Measurements from ENCODE around the gene FUT7.
A peak's percentile ranks its signal among the peaks of the same experiment; 100 is the strongest.

FUT7 gene

DNA sequence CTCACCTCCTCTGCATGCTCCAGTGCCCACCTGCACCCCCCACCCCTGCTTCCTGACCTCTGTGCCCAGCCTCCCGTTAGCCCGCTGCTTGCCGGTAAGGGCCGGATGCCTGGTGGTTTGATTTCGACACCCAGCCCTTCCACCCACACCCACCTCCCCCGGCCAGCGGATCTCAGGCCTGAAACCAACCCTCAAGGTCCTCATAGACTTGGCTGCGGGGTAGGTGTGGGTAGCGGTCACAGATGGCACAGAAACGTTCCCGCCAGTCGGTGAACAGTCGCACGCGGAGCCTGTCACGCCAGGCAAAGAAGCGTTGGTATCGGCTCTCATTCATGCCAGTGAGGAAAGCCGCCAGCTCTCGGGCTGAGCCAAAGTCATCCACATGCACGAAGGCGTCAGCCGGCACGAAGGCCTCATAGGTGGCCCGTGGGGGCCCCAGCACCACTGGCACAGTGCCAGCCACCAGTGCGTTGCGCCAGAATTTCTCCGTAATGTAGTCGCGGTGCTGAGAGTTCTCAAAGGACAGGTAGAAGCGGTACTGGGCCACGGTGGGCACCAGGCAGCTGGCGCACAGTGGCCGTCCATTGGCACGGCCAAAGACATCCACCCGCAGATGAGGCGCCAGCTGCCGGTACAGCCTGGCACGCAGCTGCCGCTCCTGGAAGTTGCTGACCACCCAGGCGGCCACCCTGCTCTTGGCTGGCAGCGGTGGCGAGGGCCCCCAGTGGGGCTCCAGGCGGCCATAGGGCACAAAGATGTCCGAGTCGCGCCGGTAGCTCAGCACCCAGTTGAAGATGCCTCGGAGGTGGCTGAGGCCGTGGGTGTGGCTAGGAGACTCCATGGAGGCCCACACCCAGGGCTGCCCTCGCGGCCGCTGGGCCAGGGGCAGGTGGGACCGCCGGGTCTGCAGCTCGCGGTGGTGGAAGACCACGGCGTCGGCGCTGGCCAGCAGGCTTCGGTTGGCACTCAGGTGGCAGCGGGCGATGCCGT, 1.1 kb downstream of the FUT7 start:
- DNase-seq, result peak; percentile 51

DNA sequence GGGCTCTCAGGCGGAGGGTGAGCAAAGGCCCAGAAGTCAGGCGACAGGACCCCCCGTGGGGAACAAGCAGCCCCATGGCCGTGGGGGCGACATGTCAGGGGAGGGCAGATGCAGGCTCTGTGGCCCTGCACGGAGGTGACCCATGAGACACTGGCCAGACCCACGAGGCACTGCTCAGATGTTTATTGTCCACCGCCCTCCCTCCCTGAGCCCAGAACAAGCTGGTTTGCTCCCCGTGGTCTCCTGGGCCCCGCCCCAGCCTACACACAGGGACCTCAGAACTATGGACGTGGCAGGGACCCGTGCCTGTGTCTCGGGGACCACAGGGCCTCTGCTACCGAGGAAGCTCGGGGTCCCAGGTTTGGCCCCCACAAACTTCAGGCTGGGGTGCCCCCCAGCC, 1.9 kb downstream of the FUT7 start:
- no peak for DNase-seq

DNA sequence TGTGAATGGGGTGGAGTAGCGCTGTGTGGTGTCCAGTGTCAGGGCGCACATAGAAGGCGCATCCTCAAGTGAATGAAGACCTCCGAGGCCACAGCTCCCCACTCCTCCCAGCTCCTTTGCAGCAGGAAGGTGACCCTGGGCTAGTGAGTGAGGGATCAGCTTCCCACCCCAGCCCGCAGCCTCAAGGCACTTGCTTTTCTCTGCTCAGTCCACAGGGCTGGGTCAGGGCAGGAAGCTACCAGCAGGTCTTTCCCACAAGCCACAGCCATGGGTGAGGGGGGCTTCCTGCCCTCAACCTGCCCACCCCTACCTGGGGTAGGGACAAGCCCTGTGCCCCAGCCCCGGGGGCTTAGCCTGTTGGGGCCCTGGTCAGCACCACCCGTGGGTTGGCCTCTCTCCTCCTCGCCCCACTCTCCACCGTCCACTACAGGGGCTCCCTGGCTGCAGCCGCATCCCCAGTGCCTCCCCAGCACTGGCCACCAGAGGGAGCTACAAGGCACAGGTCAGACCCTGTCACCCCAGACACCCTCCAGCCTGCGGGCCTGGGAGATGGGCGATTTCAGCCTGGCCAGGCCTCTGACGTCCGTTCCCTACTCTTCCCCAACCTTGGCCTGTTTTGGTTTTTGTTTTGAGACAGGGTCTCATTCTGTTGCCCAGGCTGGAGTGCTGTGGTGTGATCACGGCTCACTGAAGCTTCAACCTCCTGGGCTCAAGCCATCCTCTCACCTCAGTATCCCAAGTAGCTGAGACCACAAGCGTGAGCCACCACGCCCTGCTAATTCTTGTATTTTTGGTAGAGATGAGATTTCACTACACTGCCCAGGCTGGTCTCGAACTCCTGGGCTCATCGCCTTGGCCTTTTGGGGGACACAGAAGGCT, 2.6 kb downstream of the FUT7 start:
- peak; percentile 81 for DNase-seq

DNA sequence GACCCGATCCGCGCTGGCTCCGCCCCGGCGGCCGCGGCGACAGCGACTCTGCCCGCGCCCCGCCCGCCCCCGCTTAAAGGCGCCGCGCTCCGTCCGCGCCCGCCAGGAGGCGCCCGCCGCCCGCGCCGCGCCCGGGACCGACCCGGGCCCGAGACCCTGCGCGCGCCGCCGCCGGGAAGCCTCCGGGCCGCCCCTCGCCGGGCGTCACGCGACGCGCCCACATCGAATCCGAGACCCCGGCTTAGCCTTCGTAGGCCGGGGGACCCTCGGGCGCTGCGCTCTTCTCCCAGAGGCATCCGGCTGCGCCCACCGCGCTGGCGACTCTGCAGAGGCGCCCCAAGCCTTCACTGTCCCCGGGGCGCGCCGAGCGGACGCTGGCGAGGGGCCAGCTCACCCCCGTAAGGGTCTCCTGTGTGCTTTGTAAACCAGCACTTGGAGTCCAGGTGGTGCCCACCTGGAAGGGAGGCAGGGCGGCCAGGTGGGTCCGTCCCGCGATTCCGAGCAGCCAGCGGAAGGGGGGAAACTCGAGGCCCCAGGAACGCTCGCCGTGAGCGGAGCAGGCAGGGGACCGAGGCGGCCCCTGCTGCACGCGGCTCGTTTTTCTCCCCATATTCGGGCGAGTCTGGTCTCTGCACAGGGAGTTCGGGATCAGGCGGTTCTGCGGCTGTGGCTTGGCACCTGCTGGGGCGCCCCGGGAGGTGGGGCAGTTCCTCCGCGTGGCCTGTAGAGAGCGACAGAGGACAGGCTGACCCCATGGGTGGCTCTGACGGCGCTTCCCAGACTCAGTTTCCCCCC, 3.4 kb downstream of the FUT7 start:
- DNase-seq, result peak; percentile 82

DNA sequence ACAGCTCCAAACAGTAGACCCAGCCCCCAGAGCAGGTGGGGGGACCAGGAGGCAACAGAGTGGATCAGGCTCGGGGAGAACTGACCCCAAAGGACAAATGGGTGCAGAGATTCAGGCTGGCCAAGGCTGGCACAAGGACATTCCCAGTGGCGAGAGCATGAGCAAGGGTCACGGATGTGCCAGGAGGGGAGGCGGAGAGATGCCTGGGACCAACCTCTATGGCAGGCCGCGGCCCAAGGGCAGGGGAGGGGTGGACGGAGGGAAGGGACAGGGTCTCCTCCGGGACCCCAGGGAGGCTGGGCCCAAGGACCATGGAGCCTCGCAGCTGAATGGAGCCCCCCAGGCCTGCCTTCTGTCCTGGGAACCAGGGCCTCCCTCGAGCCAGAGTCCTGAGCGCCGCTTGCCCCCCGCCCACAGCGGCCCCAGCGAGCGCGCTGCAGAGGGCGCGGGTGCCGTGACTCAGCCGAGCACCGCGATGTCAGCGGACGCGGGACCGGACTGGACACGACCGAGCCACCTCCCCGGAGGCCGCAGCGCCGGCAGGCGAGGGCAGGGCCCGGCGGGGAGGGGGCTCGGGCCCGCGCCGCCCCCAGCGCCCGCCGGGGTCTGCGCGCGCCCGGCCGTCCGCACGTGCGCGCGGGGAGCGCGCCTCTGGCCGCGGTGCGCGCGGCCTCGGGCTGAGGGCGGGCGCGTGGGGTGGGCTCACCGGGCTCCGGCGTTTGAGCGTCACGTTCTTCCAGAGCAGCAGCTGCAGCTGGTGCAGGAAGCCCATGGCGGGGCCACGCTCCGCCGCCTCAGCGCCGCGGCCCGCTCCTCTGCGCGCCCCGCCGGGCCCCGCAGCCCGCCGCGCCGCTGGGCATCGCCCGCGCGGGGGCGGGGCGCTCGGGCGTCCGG, 4.3 kb downstream of the FUT7 start, which contains the start of gene ABCA2:
ABCA2 (minus strand) TSS at position 869 of the 894 bp plus-strand sequence; CDS start at position 772, 97 bp downstream.
- no peak for DNase-seq

DNA sequence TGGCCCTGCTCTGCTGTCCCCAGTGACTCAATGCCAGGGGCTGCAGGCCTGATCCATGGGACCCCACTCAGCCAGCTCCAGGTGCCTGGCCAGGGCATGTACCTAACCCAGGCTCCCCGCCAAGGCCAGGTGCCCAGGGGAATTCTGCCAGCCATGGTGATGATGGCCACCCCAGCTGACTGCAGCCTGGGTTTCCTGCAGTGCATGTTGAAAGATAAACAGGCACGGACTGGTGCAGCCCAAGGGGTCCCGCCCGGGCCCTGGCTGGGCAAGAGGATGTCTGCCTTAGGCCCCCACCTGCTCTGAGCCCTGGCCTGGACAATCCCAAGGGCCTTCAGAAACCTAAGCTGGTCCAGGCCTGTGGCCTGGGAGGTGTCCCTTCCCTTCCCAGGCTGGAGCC, 5.1 kb downstream of the FUT7 start:
- DNase-seq, result no peak

DNA sequence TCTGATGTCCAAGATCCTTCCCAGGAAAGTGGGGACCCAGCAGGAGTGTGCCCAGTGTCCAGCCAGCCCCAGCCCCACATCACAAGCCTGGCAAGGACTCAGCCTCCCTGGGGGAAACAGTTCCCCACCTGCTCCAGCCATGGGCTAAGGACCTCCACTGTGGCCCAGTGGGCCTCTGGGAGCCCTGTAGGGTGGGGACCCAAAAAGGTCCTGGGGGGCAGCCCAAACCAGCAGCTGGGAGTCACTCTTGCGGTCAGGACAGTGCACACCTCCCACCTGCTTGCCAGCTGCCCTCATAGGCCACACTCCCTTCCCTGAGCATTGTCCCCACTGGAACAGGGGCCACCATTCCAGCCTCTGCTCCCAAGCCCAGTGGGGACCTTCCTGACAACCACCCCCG, 5.5 kb downstream of the FUT7 start:
- DNase-seq, result no peak

DNA sequence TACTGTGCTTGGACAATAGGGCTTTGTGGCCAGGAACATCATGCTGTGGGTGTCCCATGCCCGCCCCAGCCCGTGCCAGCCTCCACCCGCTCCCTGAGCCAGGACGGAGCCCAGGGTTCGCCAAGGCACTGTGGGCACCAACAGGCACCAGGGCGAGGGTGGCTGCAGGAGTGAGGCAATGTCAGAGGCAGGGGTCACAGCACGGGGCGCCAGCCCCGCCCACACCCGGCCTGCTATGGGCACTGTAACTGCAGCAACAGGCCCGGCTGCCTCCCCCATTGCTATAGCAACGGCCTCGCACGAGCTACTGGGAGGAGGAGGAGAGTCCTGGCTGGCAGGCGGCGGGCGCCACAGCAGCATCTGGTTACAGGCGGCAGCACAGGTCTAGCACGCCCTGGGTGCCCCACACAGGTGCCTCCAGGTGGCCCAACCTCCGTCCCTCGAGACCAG, 6.3 kb downstream of the FUT7 start:
- no peak for DNase-seq

DNA sequence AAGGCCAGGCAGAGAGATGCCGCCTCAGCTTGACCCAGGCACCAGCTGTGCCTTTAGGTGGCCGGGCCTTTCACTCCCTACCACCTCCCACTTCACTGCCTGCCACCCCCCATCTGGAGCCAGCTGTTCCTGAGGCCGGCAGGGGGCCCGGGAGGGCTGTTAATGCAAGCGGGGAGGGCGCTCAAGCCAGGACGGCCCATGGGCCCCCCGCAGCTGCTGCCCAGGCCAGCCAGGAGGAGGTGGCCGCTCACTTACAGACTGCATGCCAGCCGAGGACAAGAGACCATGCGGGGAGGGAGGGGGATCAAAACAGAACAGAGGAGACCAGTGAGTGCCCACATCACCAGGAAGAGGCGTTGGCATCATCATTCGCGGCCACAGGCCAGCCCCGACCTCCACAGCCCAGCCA, 8.3 kb downstream of the FUT7 start:
- no peak for DNase-seq

DNA sequence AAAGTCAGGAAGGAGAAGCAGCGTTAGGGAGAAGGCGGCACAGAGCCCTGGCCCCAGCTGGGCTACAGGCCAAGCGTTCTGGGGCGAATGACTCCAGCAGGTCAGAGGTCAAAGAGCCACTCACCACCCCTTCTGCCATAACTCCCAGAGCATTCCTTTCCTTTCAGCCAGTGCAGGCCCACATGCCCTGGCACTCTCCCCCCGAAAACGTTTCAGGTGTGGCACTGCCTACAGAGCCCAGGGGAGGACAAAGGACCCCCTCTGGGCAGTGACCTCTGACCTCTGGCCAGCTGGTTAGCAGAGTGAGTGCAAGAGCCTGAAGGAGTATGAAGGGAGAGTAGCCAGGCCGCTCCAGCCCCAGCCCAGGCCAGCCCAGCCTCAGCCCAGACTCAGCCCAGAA, 8.7 kb downstream of the FUT7 start:
- DNase-seq, result no peak

DNA sequence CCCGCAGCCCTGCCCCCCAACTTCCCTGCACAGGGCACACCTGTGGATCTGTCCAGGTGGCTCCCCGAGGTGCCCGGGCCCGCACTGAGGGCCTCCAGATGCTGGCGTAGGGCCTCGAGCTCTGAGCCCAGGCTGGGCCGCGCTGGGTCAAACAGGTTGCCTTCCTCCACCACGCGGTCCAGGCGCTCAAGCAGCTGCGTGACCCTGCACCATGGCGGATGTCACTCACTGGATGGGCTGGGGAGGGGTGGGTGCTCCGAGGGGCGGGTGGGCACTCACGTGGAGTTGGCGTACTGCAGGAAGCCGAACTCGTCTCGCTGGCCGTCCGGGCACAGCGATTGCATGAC, 9.3 kb downstream of the FUT7 start:
- no peak for DNase-seq

DNA sequence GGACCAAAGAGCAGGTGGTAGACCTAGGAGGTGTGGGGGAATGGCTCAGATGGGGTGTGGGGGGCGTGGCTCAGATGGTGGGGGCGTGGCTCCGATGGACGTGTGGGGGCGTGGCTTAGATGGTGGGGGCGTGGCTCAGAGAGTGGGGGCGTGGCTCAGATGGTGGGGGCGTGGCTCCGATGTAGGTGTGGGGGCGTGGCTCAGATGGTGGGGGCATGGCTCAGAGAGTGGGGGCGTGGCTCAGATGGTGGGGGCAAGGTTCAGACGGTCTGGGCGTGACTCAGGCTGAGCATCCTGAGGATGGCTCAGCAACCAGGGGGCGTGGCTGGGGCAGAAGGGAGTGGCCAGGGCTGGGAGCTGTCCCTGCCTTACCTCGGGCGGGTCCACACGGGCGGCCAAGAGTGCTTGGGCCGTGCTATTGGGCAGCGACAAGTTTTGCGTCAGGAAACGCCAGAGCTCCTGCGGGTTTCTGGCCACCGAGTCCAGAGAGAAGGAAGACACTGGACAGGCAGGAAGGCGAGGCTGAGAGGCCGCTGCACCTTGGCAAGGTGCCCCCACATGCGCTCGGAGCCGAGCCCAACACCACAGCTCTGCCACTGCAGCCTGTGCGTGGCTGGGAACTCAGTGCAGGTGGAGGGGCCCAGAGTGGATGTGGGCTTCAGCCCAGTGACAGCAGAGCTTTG, 9.8 kb downstream of the FUT7 start:
- peak; percentile 75 for DNase-seq

DNA sequence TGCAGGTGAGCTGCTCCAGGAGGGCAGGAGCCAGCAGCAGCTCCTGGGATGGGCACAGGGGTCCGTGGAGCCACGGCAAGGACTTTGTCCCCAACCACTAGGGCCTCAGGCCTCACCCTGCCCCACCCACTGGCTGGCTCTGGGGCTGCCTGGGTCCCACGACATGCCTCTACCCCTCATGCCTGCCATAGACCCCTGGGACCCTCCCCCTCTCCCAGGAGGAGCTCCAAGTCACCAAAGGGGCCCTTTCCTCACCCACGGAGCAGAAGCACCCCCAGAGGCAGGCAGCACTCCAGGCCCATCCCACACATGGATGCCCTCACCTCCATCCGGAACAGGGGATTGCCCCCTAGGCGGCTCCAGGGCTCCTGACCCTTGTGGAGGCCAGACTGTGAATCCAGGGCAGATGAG, 10.3 kb downstream of the FUT7 start:
- DNase-seq, result no peak

DNA sequence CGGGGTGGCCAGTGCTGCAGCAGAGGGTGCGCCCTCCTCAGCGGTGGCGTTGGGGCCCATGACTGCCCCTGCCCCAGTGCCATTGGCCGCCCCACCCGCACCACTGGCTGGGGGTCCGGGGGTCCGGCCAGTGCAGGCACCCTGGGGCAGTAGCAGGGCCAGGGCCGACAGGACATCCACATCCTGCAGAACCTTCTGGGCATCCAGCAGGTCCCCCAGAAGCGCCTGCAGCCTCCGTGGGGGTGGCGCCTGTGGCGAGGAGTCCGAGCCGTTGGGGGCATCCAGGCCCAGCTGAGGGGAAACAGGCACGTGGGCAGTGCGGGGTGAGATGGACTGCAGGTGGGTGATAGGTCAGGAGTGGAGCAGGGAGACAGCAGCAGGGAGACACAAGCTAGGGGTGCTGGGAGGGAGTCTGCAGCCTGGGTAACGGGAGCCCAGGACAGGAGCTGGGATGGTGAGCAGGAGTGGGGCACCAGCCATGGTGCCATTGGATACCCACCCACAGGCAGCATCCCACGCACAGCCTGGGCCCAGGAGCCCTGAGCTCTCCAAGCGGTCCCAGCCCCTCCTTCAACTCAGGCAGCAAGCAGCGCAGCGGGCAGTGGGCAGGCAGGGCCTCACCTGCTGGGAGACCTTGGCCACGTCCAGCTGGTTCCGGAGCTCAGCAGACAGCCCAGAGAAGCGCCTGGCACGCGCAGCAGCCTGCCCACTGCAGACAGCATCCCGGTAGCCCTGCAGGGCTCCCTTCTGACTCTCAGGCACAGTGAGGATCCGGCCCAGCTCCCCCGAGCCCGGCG, 10.9 kb downstream of the FUT7 start:
- DNase-seq, result no peak

DNA sequence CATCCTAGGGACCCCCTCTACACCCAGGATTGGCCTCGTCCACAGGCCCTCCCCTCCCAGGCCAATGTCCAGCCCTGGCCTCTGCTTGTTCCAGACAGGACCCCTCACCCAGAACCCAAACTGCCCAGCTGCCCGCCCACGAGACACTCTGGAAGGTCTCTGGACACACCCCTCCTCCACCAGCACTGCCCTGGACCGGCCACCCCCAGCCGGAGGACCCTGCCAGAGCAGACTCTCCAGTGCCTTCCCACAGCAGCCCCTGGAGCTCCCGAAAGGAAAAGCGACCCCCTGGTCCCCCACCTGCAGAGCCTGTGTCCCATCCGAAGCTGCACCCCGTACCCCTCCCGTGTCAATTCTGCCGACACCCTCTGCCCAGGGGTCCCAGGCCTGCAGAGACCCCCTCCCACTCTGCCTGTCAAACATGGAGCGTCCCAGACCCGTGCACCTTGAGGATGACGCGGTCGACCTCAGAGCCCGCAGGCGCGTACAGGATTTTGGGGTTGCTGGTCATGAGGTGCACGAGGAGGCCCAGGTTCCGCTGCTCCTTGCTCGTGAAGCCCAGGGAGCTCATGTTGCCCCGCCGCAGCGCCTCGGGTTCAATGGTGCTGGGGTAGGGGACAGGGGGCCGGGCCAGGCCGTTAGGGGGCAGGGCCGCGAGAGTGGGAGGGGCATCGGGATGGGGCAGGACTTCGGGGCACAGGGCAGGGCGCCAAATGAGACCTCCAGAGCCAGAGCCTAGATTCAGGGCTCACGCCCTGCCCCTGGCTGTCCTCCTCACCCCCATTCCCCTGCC, 11.8 kb downstream of the FUT7 start:
- DNase-seq, result no peak

DNA sequence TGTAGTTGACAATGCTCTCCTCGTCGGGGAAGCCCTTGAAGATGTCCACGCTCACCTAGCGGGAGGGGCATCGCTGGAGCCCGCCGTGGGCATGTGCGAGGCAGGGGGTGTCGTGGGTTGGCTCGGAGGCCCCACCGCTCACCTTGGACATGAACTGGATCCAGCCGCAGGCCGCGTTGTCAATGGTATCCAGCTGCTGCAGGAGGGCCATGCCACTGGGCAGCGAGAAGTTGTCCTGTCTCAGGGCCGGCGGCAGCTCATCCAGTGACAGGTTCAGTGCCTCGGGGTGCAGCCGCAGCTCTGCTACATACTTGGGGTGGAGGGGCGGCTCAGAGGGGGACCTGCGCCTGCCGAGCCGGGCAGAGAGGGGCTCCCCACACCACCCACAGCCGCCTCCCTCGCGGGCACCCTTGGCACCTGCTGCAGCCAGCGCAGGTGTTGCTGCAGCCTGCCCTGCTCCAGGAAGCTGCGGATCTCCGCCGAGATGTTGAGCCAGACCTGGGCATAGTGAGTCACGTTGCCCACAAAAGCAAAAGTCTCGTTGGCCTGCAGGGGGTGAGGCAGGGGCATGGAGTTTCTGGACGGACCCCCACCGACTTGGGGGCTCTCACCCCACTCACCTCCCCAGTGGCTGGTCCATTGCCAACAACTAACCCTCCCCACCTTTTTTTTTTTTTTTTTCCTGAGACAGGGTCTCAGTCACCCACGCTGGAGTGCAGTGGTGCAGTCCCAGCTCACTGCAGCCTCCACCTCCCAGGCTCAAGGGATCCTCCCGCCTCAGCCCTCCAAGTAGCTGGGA, 12.9 kb downstream of the FUT7 start:
- no peak for DNase-seq

DNA sequence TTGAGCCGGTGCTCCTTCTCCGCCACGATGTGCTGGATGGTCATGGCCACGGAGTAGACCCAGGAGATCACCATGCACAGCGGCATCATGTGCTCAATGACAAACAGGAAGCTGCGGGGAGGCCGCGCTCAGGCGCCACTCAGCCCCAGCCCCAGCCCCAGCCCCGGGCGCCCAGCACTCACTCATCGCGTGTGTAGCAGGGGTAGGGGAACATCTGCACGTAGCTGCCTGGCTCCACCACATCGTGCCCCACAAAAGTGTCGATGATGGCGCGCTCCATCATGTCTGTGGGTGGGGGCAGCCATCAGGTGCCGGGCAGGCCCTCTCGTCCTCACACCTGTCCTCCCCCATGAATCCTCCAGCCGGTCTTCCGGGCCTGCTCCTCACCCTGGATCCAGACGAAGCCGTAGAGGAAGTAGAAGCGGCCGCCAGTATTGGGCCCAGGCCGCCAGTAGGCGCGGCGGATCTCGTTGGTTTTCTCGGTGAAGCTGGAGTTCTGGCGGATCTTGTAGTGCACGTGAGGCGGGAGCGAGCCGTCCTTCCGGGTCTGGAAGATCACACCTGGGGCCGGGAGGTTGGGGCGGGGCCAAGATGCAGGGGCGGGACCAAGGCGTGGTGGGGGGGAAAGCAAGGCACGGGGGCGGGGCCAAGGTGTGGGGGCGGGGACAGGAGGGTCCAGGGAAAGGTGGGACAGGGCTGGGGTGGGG, 13.9 kb downstream of the FUT7 start:
- no peak for DNase-seq

DNA sequence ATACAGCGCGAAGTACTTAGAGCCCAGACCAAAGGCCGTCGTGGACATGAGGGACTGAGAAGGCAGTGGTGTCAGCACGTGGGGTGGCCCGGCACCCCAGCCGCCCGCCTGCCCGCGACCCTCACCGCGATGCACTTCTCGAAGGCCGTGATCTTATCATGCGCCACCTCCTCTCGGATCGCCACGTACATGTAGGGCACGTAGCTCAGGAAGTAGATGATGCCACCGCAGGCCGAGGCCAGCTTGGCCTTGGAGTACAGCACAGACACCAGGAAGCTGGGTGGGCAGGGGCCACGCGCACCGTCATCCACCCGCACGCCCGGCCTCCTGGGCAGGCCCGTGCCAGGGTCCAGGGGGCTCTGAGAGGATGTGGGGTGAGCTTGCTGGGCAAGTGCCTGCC, 14.8 kb downstream of the FUT7 start:
- DNase-seq, result no peak
